ENCODE data around the gene B4GALNT1.
"Not testable (repeated sequence)": the region's sequence is repeated elsewhere in the genome, so short reads cannot be mapped to it uniquely, and the experiment has no call there.

Gene B4GALNT1

DNA sequence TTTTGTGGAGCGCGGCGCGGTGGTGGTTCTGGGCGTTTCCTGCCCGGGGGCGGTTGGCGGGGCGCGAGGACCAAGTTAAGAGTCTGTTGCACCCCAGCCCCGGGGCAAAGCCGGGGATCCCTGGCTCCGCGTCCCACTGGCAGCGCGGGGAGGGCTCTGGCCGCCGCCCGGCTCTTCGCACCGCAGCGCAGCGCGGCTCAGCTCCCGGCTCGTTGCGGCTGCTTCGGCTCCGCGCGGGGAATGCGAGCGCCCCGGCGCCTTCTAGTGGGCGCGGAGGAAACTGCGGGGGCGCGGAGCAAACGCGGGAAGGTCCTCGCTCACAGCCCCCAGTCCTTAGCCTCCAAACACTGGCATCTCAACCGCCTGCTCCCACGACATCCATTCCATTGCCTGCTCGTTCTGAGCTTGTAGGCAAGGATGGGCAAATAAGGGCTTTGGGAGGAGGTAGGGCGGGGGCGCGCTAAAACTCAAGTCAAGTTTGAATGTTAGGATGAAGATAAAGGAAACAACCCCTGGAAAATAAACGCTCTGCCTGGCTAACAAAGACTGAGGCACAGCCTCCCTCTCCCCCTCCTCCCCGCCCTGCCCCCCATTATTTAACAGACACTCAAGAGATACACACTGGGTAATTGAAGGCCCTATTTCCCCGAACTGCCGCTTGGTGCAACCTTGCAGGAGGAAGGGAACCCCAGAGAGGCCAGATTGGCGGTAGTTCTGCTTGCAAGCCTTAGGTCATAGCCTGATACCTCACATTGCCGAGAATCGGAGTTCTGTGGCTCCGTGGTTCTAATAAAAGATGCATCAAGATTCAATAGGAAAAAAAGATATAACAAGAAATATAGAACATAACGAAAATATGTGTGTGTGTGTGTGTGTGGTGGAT lies at the start of gene B4GALNT1:
B4GALNT1 (minus strand) TSS at position 244 of the 883 bp plus-strand sequence. CDS start 1,069 bp downstream, outside the sequence.
- peak; percentile 75 for DNase-seq

DNA sequence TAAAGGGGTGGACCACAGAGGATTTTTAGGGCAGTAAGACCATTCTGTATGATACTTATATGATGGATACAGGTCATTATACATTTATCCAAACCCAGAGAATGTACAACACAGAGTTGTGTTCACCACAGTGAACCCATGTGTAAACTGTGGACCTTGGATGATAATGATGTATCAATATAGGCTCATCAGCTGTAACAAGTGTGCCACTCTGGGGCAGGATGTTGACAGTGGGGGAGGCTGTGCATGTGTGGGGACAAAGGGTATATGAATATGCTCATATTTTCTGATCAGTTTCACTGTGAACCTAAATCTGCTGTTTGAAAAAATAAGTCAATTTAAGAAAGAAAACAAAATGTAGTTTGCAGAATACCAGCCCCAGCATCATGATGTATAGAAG lies 46.7 kb upstream of the B4GALNT1 start:
- no peak for DNase-seq

DNA sequence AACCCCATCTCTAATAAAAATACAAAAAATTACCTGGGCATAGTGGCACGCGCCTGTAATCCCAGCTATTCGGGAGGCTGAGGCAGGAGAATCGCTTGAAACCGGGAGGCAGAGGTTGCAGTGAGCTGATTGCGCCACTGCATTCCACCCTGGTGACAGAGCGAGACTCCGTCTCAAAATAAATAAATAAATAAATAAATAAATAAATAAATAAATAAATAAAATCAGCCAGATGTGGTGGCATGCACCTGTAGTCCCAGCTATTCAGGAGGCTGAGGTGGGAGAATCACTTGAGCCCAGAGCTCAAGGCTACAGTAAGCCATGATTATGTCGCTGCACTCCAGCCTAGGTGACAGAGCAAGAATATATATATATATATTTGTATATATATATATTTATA lies 44.9 kb upstream of the B4GALNT1 start:
- not testable (repeated sequence) for DNase-seq

DNA sequence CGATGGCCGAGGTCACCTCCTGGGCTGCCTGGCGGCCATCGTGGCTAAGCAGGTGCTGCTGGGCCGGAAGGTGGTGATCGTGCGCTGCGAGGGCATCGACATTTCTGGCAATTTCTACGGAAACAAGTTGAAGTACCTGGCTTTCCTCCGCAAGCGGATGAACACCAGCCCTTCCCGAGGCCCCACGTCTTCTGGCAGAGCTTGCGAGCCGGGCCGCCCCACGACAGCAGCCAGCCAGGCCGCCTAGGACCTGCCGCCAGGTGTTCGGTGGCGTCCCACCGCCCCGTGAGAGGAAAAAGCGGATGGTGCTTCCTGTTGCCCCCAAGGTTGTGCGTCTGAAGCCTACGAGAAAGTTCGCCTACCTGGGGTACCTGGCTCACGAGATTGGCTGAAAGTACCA lies 41.7 kb upstream of the B4GALNT1 start:
- DNase-seq, result no peak

DNA sequence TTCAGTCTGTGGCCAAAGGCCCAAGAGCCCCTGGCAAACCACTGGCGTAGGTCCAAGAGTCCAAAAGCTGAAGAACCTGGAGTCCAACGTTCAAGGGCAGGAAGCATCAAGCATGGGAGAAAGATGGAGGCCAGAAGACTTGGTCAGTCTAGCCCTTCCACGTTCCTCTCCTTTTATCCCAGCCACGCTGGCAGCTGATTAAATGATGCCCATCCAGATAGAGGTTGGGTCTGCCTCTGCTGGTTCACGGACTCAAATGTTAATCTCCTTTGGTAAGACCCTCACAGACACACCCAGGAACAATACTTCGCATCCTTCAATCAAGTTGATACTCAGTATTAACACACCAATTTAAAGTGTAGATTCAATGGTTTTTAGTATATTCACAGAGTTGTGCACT lies 39.8 kb upstream of the B4GALNT1 start:
- DNase-seq, result no peak

DNA sequence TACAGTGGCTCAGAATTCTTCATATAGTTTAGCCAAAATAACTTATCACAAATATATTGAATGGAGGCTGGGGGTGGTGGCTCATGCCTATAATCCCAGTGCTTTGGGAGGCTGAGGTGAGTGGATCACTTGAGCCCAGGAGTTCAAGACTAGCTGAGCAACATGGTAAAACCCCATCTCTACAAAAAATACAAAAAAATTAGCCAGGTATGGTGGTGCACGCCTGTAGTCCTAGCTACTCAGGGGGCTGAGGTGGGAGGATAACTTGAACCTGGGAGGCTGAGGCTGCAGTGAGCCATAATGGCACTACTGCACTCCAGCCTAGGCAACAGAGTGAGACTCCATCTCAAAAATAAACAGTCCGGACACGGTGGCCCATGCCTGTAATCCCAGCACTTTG lies 38.8 kb upstream of the B4GALNT1 start:
- not testable (repeated sequence) for DNase-seq

DNA sequence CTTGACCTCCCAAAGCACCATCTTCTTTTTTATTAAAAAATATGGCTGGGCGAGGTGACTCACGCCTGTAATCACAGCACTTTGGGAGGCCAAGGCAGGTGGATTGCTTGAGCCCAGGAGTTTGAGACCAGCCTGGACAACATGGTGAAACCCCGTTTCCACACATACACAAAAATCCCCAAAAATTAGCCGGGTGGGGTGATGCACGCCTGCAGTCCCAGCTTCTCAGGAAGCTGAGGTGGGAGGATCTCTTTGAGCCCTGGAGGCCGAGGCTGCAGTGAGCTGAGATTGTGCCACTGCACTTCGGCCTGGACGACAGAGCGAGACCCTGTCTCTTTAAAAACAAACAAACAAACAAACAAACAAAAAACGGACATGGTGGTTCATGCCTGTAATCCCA lies 36.7 kb upstream of the B4GALNT1 start:
- not testable (repeated sequence) for DNase-seq

DNA sequence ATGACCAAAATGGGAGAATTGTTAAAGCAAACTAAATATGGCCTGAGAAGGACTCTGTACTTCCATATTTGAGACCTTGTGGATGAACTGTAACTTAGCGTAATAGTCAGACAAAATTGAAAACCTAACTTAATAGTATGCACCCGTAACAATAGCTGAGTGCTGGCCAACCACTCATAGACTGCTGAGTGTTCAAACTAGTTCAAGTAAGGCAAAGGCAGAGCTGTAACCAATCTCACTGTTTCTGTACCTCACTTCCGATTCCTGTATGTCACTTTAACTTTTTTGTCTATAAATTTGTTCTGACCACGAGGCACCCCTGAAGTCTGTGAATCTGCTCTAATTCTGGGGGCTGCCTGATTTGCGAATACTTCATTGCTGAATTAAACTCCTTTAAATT lies 33.9 kb upstream of the B4GALNT1 start:
- no peak for DNase-seq

DNA sequence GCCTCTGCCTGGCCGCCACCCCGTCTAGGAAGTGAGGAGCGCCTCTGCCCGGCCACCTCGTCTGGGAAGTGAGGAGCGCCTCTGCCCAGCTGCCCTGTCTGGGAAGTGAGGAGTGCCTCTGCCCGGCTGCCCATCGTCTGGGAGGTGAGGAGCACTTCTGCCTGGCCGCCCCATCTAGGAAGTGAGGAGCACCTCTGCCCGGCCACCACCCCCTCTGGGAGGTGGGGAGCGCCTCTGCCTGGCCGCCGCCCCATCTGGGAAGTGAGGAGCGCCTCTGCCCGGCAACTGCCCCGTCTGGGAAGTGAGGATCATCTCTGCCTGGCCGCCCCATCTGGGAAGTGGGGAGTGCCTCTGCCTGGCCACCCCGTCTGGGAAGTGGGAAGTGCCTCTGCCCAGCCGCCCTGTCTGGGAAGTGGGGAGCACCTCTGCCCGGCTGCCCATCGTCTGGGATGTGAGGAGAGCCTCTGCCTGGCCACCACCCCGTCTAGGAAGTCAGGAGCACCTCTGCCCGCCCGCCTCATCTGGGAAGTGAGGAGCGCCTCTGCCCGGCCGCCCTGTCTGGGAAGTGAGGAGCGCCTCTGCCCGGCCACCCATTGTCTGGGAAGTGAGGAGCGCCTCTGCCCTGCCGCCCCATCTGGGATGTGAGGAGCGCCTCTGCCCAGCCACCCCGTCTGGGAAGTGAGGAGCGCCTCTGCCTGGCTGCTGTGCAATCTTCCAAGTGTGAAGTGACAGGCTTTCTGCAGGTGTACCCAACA lies 32.2 kb upstream of the B4GALNT1 start:
- DNase-seq, result not testable (repeated sequence)

DNA sequence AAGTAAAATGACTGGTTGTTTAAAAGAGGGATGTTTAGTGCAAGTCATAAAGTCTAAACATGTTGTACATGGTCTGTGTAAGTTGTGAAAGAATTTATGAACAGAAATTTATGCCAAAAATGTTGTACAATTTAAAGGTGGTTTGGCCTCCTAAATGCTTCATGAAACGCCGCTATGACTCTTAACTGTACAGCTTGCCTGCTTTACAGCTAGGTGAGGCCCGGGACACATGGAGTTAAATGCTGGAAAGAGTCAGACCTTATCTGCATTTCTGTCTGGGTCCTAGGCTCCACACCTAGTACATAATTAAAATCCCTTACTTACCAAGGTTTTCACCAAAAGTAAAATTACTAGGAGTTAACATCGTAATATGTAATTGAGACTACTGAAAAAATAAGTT lies 28.4 kb upstream of the B4GALNT1 start:
- DNase-seq, result no peak

DNA sequence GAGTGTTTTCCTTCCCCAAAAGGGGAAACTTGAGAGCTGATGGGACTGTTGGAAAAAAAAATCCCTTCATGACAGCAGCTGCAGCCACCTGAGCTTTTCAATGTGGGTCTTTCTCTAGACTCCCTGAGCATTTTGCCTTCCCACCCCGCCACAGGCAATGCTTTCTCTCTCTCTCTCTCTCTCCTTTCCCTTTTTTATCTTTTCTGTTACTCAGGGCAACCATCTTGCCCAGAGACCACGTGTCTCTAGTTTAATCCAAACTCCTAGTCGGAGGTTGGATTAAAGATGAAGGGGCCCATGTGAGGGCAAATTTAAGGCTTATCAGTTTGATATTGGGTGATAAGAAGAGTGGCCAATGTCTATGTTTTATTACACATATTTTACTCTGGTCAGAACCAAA lies 25.9 kb upstream of the B4GALNT1 start:
- DNase-seq, result no peak

DNA sequence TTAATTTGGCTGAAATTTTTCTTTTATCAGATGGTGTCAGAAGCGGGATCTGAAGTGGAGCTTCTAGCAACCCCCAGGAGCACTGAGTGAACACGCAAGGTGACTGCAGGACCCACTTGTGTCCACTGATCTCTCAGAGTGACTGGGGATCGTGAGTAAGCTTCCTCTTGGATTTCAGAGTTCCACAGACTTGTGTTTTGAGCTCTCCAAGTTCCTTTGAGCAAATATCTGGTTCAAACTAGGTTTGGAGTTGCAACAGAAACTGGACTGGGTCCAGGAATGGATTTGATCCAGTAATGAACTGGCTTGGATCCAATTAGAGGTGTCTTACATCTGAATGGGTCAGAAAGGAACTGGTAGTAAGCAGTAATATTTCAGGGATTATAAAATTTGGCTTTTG lies 24.7 kb upstream of the B4GALNT1 start:
- no peak for DNase-seq

DNA sequence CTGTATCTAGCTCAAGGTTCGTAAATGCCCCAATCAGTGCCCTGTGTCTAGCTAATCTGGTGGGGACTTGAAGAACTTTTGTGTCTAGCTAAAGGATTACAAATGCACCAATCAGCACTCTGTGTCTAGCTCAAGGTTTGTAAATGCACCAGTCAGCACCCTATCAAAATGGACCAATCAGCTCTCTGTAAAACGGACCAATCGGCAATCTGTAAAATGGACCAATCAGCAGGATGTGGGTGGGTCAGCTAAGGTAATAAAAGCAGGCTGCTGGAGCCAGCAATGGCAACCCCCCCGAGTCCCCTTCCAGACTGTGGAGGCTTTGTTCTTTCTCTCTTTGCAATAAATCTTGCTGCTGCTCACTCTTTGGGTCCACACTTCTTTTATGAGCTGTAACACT lies 23.4 kb upstream of the B4GALNT1 start:
- DNase-seq, result not testable (repeated sequence)

DNA sequence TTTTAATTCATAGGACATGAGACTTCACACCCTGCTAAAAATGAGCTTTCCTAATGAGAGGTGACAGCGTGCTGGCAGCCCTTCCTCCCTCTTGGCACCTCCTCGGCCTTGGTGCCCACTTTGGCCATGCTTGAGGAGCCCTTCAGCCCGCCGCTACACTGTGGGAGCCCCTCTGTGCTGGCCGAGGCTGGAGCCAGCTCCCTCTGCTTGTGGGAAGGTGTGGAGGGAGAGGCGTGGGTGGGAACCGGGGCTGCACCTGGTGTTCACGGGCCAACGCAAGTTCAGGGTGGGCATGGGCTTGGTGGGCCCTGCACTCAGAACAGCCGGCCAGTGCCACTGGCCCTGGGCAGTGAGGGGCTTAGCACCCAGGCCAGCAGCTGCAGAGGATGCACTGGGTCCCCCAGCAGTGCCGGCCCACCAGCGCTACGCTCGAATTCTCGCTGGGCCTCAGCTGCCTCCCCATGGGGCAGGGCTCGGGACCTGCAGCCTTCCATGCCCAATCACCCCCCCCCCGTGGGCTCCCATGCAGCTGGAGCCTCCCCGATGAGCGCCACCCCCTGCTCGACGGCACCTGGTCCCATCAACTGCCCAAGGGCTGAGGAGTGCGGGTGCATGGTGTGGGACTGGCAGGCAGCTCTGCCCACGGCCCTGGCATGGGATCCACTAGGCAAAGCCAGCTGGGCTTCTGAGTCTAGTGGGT lies 22.7 kb upstream of the B4GALNT1 start:
- no peak for DNase-seq

DNA sequence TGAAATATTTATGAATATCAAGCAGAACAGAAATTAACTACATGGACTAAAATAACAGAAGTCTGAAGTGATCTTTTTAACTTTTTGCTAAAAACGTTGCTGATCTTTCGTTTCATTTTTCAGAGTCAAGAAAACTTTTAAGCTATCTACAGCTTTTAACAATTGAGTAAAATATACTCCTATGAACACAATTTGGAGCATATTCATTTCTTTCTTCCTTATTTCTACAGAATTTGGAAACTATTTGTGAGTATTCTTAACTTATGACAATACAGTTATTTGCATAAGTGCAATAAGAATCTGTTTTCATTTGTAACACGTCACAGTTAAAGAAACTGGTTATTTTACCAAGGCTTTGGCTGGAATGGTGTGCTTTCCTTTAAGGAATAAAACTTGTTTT lies 21.0 kb upstream of the B4GALNT1 start:
- no peak for DNase-seq

DNA sequence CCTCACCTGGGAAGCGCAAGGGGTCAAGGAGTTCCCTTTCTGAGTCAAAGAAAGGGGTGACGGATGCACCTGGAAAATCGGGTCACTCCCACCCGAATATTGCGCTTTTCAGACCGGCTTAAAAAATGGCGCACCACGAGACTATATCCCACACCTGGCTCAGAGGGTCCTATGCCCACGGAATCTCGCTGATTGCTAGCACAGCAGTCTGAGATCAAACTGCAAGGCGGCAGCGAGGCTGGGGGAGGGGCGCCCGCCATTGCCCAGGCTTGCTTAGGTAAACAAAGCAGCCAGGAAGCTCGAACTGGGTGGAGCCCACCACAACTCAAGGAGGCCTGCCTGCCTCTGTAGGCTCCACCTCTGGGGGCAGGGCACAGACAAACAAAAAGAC lies 13.7 kb upstream of the B4GALNT1 start:
- DNase-seq, result not testable (repeated sequence)

DNA sequence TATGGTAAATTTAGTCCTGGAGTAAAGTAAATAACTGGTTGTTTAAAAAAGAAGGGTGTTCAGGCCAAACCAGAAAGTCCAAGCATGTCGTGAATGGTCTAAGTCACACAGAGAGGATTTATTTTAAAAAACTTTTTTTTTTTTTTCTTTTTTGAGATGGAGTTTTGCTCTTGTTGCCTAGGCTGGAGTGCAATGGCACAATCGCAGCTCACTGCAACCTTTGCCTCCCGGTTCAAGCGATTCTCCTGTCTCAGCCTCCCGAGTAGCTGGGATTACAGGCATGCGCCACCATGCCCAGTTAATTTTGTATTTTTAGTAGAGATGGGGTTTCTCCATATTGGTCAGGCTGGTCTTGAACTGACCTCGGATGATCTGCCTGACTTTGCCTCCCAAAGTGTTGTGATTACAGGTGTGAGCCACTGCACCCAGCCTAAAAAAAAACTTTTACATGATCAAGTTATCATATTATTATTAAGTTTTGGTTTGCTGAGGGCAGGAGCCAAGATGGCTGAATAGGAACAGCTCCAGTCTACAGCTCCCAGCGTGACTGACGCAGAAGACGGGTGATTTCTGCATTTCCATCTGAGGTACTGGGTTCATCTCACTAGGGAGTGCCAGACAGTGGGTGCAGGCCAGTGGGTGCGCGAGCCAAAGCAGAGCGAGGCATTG lies 13.1 kb upstream of the B4GALNT1 start:
- DNase-seq, result not testable (repeated sequence)

DNA sequence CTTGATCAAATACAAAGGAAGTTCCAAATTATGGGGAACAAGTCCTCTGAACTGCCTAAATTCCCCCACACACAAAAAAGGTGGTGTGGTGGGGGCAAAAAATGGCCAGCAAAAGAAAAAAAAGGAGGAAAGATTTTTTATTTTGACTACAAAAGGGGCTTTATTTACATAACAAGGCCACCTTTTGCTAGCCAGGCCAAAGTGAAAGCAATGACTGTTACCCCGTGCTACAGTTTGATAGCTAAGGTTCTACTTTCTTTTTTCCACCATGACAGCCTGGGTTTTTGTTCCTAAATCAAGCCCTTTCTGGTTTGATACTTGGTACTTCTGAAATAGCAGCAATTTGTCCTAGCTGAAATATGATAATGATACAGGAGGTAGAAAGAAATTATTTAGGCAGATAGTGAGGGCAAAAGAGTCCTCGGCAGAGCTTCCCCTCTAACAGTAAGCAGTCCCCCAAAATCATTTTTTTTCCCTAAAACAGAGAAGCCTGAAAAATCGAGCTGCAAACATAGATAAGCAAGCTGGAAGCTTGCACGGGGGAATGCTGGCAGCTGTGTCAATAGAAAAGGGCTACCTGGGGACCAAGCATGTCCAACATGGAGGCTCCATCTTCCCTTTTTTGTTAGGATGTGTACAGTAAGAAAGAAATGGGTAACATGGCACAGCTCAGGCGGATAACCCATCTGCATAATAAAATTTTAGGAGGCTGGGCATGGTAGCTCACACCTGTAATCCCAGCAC lies 8.9 kb upstream of the B4GALNT1 start:
- DNase-seq, result no peak

DNA sequence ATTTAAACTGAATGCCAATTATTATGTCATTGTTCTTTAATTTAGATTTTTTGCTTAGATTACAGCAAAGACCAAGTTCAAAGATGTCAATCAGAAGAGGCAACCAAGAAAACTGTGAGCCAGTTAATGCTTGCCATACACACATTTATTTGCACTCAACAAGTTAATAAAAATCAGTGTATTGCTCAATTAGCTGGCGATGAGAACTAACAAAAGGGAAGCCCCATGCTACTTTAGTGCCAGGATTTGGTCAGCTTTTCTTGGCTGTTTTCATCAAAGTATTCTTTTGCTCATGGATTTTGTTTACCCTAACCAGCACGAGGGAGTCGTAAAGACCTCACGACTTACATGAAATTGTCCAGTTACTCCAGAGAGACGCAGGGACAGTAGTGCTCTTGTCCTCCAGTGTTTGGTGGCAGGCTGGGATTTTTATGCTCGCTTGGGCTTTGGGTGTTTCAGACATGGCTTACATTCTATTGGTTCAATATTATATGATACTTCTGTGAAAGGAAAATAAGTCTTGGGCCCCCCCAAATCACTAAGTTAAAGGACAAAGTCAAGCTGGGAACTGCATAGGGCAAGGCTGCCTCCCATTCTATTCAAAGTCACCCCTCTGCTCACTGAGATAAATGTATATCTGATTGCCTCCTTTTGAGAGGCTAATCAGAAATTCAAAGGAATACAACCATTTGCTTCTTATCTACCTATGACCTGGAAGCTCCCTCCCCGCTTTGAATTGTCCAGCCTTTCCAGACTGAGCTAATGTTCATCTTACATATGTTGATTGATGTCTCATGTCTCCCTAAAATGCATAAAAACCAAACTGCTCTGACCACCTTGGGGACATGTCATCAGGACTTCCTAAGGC lies 7.4 kb upstream of the B4GALNT1 start:
- no peak for DNase-seq

DNA sequence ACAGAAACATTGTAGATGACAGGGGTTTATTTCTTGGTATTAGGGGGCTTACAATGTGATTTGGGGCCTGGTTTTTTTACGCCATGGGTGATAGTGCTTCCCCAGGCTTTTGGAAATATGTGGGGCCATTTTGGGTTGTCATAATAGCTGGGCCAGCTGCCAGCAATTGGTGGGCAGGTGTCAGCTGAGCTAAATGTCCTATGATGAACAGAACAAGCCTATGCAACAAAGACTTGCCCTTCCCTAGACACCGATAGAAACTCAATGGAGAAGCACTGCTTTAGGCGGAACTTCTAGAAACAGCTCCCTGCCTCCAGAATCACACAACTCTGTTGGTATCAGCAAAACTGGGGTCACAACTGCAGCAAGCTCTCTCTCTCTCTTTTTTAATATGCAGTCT lies 5.1 kb upstream of the B4GALNT1 start:
- DNase-seq, result no peak

DNA sequence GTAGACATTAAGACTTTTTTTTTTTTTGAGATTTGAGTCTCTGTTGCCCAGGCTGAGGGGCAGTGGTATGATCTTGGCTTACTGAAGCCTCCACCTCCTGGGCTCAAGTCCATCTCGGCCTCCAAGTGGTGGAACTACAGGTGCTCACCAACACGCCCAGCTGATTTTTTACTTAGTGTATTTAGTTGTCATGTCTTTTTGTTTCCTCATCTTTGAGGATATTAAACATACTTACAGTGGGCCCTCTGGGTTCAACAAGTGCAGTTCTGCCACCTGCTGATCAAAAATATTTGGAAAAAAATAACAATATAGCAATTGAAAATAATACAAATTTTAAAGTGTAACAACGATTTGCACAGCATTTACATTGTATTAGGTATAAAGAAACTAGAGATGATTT lies 4.4 kb upstream of the B4GALNT1 start:
- no peak for DNase-seq
